Activated gamma-delta T cell (primary cell): ENCODE measurements around the gene MMP24OS.
"Not testable (repeated sequence)": the region's sequence is repeated elsewhere in the genome, so short reads cannot be mapped to it uniquely, and the experiment has no call there.

Experiments
- DNase-seq: peaks from one replicate; lab custom pipeline; 2025; lab: John Stamatoyannopoulos, UW

Gene MMP24OS

DNA sequence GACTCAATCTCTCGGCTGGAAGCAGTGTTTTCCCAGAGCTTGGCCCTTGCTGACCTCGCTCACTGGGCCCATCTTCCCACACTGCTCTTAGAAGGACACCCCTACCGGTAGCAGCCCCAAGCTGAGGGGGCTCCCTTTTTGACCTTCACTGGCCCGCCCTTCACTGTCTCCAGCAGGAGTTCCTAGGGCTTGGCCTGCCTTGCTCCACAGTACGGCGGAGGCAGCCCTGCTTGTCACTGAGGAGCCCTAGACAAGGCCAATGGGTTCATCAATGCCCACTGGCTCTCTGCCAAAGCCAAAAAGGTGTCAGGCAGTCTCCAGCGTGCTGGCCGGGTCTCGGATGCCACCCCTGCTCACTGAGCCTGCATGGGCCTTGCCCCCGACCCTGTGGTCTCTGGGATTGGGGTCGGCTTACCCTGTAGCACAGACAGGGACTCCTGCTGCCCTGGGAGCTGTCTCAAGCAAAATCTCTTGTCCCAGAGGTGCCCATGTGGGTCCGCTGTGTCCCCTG lies 2.1 kb downstream of the MMP24OS start:
- DNase-seq: no peak

DNA sequence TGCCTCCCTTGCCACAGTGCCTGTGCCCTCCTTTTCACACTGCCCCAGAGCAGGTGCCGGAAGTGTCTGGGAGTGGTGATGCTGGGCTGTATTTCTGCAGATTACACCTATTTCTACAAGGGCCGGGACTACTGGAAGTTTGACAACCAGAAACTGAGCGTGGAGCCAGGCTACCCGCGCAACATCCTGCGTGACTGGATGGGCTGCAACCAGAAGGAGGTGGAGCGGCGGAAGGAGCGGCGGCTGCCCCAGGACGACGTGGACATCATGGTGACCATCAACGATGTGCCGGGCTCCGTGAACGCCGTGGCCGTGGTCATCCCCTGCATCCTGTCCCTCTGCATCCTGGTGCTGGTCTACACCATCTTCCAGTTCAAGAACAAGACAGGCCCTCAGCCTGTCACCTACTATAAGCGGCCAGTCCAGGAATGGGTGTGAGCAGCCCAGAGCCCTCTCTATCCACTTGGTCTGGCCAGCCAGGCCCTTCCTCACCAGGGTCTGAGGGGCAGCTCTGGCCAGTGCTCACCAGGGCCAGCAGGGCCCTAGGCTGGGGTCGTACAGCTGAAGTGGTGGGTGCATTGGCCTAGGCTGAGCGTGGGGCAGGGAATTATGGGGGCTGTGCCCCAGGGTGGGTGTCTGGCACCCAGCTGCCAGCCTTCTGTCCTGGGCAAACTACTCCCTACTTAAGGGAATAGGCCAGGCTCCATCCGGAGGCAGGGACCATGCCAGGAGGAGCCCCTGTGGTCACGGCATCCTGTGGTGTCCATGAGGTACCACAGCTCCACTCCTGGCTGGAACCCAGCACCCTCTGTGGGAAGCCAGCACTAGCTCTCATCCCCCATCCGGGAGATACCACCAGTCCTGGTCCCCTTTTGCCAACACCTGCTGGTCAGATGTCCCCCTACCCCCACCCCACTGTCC lies 3.5 kb downstream of the MMP24OS start:
- DNase-seq: no peak

DNA sequence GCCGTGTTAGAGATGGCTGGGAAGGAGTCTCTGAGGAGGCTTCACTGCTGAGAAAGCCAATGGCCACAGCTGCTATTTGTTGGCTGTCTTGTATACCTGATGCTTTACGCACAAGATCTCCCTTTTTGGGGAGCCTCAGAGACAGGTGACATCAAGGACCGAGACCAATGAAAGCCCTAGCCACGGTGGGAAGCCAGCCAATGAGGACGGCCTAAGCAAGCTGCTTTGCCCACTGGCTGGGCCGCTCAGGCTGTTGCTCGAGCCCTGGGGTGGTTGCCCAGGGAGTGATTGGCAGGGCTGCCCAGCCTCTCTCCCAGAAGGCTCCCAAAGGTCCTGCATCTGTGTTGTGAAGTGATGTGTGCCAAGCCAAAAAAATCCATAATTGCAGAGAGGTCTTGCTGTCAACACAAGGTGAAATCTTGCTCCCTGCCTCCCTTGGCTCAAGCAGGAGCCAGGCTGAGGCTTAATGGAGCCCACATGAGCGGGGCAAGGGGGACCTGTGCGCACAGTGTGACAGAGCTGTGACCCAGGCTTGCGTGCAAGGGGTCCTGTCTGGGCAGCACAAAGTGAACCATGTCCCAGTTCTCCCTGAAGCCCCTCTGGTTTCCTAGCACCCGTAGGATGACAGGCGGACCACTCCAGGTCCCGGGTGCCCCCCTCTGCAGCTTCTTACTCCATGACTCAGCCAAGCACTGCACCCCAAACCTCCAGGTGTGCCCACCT lies 4.3 kb downstream of the MMP24OS start:
- DNase-seq: no peak

DNA sequence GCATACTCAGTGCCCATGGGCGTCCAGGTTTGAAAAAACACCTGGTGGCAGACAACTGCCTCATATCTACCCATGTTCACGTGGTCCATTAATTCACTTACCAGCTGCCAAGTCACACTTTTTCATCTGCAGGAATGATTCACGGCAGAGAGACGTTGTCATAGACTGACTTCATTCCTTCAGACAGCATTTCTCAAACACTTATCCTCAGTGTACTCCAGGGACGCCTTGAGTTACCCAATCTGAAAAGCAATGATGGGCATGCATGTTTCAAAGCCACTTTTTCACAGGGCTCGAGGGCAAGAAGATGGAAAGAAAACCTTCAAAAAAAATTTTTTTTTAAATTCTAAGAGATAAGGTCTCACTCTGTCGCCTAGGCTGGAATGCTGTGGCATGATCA lies 6.0 kb downstream of the MMP24OS start:
- DNase-seq: no peak

DNA sequence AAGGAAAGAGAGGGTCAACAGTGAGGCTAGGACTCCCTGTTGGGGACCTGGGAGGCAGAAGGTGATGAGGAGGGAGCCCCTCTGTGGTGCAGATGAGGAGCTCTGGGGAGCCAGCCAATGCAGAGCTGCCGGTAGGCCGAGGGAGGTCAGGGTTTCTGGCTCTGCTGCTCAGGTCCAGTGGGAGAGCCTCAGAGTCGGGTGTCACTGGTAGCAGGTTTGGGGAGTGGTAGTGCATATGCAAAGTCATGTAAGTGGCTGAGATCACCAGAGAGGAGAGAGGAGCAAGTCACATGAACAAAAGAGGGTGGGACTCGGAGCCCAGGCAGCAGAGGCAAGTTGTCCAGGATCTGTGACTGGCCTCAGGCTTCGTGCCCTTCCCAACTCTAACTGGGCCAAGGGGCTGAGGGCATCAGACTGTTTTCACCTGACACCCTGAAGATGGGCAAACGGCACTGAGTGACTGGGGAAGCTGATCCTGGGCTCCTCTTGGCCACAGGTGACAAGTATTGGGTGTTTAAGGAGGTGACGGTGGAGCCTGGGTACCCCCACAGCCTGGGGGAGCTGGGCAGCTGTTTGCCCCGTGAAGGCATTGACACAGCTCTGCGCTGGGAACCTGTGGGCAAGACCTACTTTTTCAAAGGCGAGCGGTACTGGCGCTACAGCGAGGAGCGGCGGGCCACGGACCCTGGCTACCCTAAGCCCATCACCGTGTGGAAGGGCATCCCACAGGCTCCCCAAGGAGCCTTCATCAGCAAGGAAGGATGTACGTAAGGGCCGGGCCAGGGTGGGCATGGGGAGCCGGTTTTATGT lies 6.6 kb downstream of the MMP24OS start:
- no peak for DNase-seq

DNA sequence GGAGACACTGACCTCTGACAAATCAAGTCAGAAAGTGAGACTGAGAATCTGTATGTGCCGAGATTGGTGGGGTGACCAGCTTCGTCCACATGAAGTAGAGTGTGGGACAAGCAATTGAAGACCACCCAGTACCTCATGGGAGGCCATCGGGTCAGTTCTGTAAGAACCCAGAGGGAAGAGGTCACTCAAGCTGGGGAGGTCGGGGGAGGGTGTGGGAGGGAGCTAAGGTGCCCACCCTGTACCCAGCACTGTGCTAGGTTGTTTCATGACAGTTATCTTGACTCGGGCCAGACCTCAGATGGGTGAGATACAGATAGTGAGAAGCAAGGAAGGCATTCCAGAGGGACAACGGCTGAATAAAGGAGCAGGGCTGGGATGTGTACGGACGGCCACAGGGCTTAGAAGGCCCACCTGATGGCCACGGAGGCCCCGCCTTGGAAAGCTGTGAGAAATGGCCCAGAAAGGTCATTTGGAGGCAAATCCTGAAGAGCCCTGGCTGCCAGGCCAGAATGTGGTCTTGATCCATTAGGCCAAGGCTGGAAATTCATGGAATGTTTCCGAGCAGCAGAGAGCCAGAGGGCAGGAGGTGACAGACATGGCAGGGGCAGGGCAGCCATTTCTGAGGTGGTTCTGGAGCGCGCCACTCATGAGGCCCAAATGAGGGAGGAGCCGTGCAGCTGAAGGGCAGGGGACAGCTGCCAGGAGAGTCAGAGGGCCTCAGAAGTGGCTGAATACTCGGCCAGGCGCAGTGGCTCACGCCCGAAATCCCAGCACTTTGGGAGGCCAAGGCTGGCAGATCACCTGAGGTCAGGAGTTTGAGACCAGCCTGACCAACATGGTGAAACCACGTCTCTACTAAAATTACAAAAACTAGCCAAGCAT lies 7.7 kb downstream of the MMP24OS start:
- DNase-seq: no peak

DNA sequence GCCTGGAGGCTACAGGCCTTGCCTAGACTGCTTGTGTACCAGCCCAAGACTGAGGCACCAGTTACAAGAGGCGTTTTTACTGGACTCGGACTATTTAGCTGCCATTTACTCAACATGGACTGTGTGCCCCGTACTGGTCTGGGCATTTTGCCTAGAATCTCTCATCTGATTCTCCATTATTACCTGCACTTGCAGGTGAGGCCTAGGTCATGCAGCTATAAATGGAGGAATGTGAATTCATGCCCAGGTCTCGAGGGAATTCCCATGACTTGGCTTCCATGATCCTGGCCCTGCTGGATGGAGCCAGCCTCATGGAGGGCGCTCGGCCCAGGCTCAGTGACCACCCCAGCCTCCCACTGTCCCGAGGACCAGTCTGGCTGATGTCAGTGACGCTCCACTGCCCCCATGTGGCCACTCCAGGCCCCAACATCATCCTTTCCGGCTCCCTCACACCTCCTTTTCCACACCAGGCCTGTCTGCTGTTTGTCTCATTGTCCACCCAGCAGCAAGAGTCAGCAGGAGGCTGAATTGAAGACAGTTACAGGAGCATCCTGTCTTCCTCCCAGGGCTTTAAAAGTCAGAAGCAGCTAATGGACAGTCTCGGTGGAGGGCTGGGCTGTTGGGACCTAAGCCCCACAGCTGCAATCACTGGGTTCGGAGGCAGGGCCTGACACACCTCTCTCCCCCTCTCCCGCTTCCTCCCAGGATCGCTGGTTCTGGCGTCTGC lies 8.7 kb downstream of the MMP24OS start:
- no peak for DNase-seq

DNA sequence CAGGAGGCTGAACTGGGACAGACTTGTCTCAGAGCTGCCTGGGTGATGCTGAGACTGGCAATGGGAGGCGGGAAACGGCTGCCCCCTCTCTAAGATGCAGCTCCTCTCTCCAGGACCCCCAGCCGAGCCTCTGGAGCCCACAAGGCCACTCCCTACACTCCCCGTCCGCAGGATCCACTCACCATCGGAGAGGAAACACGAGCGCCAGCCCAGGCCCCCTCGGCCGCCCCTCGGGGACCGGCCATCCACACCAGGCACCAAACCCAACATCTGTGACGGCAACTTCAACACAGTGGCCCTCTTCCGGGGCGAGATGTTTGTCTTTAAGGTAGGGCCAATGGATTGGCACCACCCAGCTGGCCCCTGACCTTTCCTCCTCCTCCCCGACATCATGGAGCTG lies 10.8 kb downstream of the MMP24OS start:
- DNase-seq: no peak

DNA sequence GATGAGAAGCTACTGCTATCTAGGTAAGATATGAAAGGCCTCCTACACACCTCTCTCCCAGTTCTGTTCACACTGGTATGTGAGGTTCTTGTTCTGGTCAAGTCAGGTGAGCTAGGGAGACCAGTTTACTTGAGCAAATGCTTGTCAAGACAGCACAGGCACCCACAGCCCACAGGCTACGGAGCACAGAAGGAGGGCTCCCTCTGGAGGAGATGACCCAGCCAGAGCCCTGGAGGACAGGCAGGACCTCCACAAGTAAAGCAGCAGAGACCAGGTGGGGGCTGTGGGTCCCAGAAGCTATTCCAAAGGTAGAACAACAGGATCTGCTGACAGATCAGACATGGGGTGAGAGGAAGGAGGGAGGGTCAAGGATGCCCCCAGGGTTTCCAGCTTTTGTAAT lies 13.2 kb downstream of the MMP24OS start:
- no peak for DNase-seq

DNA sequence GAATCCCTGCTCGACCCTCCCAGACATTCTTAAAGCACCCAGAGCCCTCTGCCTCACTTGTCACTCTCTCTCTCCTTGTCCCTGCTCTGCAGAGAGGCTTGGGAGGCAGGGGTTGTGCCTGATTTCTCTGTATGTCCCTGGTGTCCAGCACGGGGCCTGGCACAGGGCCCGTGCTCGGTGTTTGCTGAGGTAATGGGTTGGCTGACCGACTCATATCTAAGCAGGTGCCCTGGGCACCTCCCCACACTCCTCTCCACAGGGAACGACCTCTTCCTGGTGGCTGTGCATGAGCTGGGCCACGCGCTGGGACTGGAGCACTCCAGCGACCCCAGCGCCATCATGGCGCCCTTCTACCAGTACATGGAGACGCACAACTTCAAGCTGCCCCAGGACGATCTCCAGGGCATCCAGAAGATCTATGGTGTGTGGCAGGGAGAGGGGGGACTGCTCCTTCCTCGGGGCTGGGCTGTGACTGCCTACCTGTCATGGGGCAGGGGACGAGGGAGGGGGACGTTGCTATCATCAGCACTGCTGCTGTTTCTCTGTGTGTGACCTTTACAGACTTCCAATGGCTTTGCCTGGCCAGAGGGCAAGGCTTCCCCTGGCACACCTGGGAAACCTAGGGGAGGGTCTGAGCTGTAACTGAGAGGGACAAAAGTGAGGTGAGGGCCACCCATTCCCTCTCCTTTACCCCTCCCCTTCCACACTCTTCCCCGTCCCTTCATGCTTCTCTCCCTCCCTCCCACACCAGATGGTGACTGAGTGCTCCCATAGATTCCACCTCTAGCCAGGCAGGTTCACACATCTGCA lies 14.2 kb downstream of the MMP24OS start:
- no peak for DNase-seq

DNA sequence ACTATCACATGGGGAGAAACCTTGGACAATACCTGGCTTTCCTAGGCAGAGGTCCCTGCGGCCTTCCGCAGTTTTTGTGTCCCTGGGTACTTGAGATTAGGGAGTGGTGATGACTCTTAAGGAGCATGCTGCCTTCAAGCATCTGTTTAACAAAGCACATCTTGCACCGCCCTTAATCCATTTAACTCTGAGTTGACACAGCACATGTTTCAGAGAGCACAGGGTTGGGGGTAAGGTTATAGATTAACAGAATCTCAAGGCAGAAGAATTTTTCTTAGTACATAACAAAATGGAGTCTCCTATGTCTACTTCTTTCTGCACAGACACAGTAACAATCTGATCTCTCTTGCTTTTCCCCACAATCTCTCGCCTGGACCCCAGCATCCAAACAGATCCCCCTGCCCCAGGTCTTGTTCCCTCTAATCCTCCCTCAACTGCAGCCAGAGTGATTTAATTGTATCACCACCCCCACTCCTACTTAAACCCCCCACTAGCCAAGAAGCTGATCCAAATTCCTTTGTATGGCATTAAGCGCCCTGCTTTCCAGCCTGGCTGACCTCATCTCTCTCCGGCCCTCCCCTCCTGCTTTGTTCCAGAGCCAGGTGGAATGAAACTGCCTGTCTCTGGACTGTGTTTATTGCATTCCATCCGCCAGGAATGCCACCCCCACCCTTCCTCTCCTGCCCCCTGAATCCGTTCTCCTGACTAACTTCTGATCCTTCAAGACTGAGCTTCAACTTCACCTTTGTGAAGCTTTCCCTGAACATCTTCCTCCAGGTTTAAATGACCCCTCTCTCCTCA lies 15.0 kb downstream of the MMP24OS start:
- DNase-seq: not testable (repeated sequence)

DNA sequence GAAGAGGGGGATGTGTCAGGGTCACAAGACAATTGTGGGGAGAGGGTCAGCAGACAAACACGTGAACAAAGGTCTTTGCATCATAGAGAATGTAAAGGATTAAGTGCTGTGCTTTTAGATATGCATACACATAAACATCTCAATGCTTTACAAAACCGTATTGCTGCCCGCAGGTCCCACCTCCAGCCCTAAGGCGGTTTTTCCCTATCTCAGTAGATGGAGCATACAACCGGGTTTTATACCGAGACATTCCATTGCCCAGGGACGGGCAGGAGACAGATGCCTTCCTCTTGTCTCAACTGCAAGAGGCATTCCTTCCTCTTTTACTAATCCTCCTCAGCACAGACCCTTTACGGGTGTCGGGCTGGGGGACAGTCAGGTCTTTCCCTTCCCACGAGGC lies 15.6 kb downstream of the MMP24OS start:
- not testable (repeated sequence) for DNase-seq

DNA sequence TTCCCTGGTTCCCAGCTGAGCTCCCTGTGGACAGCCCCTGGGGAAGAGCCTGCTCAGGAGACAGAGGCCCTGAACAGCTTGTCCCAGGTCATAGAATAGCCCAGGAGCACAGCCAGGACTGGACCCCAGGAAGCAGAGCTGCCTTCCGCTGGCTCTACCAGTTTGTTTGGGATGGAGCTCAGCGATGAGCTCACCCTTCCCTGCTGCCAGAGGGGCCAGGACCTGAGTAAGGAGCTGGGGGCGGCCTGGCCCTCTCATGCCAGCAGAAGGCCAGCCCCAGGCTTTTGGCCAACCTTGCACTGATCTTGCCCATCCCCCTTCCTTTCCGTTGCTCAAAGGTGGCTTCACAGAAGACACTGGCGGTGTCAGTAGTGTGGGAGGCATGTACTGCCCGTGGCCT lies 17.5 kb downstream of the MMP24OS start:
- no peak for DNase-seq

DNA sequence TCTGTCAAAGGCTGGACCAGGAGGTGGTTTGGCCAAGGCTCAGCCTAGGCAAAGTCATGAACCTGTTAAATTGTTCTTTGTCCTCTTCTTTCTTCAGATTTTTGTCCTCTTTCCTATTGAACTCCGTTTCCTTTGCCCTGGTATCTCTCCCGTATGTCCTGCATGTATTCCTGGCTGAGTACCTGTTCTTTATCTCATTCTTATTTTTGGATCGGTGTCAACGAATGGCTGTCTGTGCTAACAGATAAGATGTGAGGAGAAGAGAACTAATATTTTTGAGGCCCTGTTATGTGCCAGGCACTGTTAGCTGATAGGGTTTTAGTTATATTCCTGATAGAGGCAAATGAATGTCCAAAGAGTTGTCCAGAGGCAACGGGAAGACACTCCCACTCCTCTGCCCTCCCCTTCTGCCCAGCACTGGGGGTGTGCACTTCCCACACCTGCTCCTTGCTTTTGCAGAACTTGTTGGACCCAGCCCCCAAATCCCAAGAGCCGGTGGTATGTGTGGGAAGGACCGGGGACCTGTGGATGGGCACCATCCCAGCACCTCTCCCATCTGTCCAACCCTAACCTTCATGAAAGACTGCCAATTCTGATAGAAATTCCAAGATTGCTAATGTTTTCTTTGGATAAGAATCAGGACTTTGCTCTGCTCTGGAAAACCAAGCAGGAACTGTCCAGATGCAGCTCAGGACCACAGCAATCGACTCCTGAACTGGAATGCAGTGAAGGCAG lies 20.6 kb downstream of the MMP24OS start:
- DNase-seq: no peak

DNA sequence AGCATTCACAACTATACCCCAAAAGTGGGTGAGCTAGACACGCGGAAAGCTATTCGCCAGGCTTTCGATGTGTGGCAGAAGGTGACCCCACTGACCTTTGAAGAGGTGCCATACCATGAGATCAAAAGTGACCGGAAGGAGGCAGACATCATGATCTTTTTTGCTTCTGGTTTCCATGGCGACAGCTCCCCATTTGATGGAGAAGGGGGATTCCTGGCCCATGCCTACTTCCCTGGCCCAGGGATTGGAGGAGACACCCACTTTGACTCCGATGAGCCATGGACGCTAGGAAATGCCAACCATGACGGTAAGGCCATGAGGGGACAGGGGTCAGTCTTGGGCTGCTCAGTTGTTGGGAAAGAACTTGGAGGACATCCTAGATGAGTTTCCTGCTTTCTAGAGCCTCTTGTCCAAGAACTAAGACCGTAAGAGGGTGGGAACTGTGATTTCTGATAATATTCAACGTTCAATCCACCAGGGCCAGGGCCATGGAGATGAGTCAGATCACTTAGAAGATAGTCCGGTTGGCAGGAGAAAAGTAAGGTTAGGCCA lies 23.4 kb downstream of the MMP24OS start:
- no peak for DNase-seq

DNA sequence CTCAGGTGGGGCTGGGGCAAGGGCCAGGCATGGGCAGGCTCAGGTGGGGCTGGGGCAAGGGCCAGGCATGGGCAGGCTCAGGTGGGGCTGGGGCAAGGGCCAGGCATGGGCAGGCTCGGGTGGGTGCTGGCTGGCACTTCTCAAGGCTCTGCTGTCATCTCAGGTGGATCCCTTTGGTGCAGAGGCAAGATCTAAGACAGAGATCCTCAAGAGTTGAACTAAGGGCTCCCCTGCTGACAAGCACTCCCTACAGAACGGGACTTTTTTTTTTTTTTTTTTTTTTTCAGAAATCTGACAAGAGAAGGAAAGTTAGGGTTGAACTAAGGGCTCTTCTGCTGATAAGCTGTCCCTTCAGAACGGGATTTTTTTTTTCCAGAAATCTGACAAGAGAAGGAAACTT lies 24.9 kb downstream of the MMP24OS start:
- no peak for DNase-seq

DNA sequence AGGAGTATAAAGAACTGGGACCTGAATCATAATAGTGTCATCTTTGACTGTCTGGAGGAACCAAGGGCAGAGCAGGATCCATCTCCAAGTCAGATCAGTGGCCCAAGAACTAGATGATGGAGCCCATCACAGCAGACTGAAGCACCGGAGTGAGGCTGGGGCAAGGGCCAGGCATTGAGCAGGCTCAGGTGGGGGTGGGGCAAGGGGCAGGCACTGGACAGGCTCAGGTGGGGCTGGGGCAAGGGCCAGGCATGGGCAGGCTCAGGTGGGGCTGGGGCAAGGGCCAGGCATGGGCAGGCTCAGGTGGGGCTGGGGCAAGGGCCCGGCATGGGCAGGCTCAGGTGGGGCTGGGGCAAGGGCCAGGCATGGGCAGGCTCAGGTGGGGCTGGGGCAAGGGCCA lies 25.3 kb downstream of the MMP24OS start:
- not testable (repeated sequence) for DNase-seq

DNA sequence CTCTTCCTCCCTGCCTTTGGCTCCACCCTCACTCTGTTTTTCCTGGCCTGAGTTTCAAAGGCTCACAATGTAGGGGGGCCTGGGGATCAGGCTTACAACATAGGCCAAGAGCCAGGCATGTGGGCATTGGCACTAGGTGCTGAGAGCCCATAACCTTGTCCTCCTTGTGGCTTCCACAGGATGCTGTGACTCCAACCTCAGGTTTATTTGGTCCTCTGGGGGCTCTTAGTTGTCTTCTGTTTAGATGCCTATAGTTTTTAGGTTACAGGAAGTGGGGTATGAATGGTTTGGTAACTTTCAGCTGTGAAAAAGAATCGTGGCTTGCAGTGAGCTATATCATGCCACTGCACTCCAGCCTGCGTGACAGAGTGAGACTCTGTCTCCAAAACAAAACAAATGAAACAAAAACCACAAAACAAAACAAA lies 25.9 kb downstream of the MMP24OS start:
- DNase-seq: no peak
